ENCODE measurements around the gene UBR2. TPM values are rescaled to one million over a fixed set of nuclear protein-coding genes. Genes with fewer than 3 reads are reported as not detected.

UBR2 gene
- total and polyA plus RNA-seq, 2 donors from 2014 or later = 7.6 to 35.2 TPM

- no peaks in the 10 kb centered on the region for H3K36me3 ChIP-seq (ENCODE audit: control insufficient read depth in 2 of 3, insufficient read depth in 3 of 3, low read length in 3 of 3)
- H3K27ac ChIP-seq (ENCODE audit: low read depth in 2 of 2, low read length in 2 of 2) = no peak overlapping the region
- FAIRE-seq (no peak), DNase-seq (peak in 1 of 5 donors; percentile 53)
- H3K9me3 ChIP-seq (ENCODE audit: control insufficient read depth in 2 of 3, insufficient read depth in 1 of 3, low read length in 3 of 3) = no peaks in the 10 kb centered on the region
- H3K4me1 ChIP-seq (ENCODE audit: control insufficient read depth in 2 of 3, insufficient read depth in 2 of 3, low read depth in 1 of 3, low read length in 3 of 3) = peaks cover 0 to 4% (median 0%) of the 10 kb centered on the region in 3 donors
- H3K4me3 ChIP-seq (ENCODE audit: low read length in 3 of 3) = peak overlapping the region in 1 of 3 donors; percentile 99
- H3K27me3 ChIP-seq (ENCODE audit: control insufficient read depth, insufficient read depth, low read length) = no peaks in the 10 kb centered on the region
- H3K9ac ChIP-seq (ENCODE audit: low read length in 3 of 3) = no peak overlapping the region
- intact Hi-C loops (cut with DNase I) = no loop called here
- no peak for TF ChIP-seq CTCF (IDR thresholded peaks at IDR 0.05; ENCODE audit: borderline replicate concordance, extremely low read depth, insufficient read depth)
Observed at GRCh38 chr6:42562788-42563405, 932 bp upstream of the UBR2 start.

- intact Hi-C loops (cut with DNase I) = no loop called here
- Histone ChIP-seq H3K9ac (ENCODE audit: low read length in 3 of 3) (peak overlapping the region; percentile 92 to 99 (median 99)), H3K9me3 (ENCODE audit: control insufficient read depth in 2 of 3, insufficient read depth in 1 of 3, low read length in 3 of 3) (no peaks in the 10 kb centered on the region), H3K36me3 (ENCODE audit: control insufficient read depth in 2 of 3, insufficient read depth in 3 of 3, low read length in 3 of 3) (no peaks in the 10 kb centered on the region), H3K27ac (ENCODE audit: low read depth in 2 of 2, low read length in 2 of 2) (peak overlapping the region; percentile 99 to 100), H3K4me3 (ENCODE audit: low read length in 3 of 3) (peak overlapping the region; percentile 95 to 99 (median 98)), H3K27me3 (ENCODE audit: control insufficient read depth, insufficient read depth, low read length) (no peaks in the 10 kb centered on the region), H3K4me1 (ENCODE audit: control insufficient read depth in 2 of 3, insufficient read depth in 2 of 3, low read depth in 1 of 3, low read length in 3 of 3) (peaks cover 0 to 4% (median 0%) of the 10 kb centered on the region in 3 donors)
- DNase-seq (no peak), FAIRE-seq (no peak)
- TF ChIP-seq CTCF (IDR thresholded peaks at IDR 0.05; ENCODE audit: borderline replicate concordance, extremely low read depth, insufficient read depth) = no peak
Observed at GRCh38 chr6:42564506-42564825, 637 bp downstream of the UBR2 start.

GRCh38 chr6:42565823-42566613 lies 2.2 kb downstream of the UBR2 start:
- Histone ChIP-seq H3K9me3 (ENCODE audit: control insufficient read depth in 2 of 3, insufficient read depth in 1 of 3, low read length in 3 of 3) (no peaks in the 10 kb centered on the region), H3K27ac (ENCODE audit: low read depth in 2 of 2, low read length in 2 of 2) (peak overlapping the region; percentile 99 to 100), H3K4me3 (ENCODE audit: low read length in 3 of 3) (peak overlapping the region in 2 of 3 donors; percentile 95 to 99), H3K9ac (ENCODE audit: low read length in 3 of 3) (peak overlapping the region in 2 of 3 donors; percentile 64 to 99), H3K36me3 (ENCODE audit: control insufficient read depth in 2 of 3, insufficient read depth in 3 of 3, low read length in 3 of 3) (no peaks in the 10 kb centered on the region), H3K4me1 (ENCODE audit: control insufficient read depth in 2 of 3, insufficient read depth in 2 of 3, low read depth in 1 of 3, low read length in 3 of 3) (peaks cover 0 to 4% (median 0%) of the 10 kb centered on the region in 3 donors), H3K27me3 (ENCODE audit: control insufficient read depth, insufficient read depth, low read length) (no peaks in the 10 kb centered on the region)
- TF ChIP-seq CTCF (IDR thresholded peaks at IDR 0.05; ENCODE audit: borderline replicate concordance, extremely low read depth, insufficient read depth) = no peak
- intact Hi-C loops (cut with DNase I) = no loop called here
- no peak for DNase-seq
- FAIRE-seq = no peak

Data from kidney (tissue), 14 donors.